GM12878 (cell line): ENCODE data around the gene TCF7L2. TPM values are rescaled to one million over a fixed set of nuclear protein-coding genes. Genes with fewer than 3 reads are reported as not detected.

ENCODE experiments used
- ATAC-seq: fragments of 200-7000 bp; cut with Tn5 transposase; 3 replicates; pipeline ENCODE4 v1.9.1; 2020; ENCODE audit warnings: mild to moderate bottlenecking, moderate library complexity
- BruUV-seq: library from RNA; stranded (reverse); fragments of 400-500 nt; replicated peaks from 2 replicates; lab custom pipeline; 2021; lab: Mats Ljungman, UMichigan
- CTCF ChIA-PET: fragments of 300-600 bp; sonication (Branson Sonifier 250); formaldehyde crosslinking; extraction: SDS; loops from one replicate; lab custom pipeline; 2021; ENCODE audit warnings: inconsistent platforms; lab: Yijun Ruan, JAX
- POLR2A ChIA-PET: fragments of 350-600 bp; formaldehyde crosslinking; extraction: SDS; loops from one replicate; lab custom pipeline; 2021; ENCODE audit warnings: inconsistent platforms; lab: Charles Lee
- RAD21 ChIA-PET: fragments of 300-600 bp; sonication (Branson Sonifier 250); formaldehyde crosslinking; loops from one replicate; lab custom pipeline; 2023; ENCODE audit warnings: antibody characterized with exemption; ENCODE audit not compliant: unreplicated experiment; lab: Charles Lee
- SMC1A ChIA-PET: fragments of 300-600 bp; sonication (Branson Sonifier 250); formaldehyde crosslinking; loops from one replicate; lab custom pipeline; 2023; ENCODE audit not compliant: unreplicated experiment, uncharacterized antibody; lab: Charles Lee
- DNase-seq: peaks from one replicate; pipeline ENCODE4 v3.0.0-alpha.2; 2011; ENCODE audit warnings: low read depth, low spot score
- FAIRE-seq: peaks from 3 replicates; lab custom pipeline; 2011; peaks lifted over from hg19 to GRCh38; lab: Jason Lieb, UNC
- H2AFZ ChIP-seq: 2 replicates; pipeline ENCODE4 v1.6.0; 2011; ENCODE audit warnings: low read depth, low read length, control low read depth; ENCODE audit not compliant: control insufficient read depth
- H3K27ac ChIP-seq: 2 replicates; pipeline ENCODE4 v1.5.1; 2011; ENCODE audit warnings: control low read depth; ENCODE audit not compliant: control insufficient read depth, insufficient read depth
- H3K27me3 ChIP-seq, 2 experiments: replicated peaks in 1 of 2; 2 replicates each; pipeline versions ENCODE4 v1.6.0 to v1.6.1; 2011; ENCODE audit warnings: low read length in 1 of 2; ENCODE audit not compliant: control insufficient read depth in 2 of 2, insufficient read depth in 2 of 2
- H3K36me3 ChIP-seq, 2 experiments: 2 replicates each; pipeline ENCODE4 v1.5.1; 2011; ENCODE audit warnings: low read length in 1 of 2; ENCODE audit not compliant: control insufficient read depth in 2 of 2, insufficient read depth in 2 of 2
- H3K4me1 ChIP-seq: 2 replicates; pipeline ENCODE4 v1.6.1; 2011; ENCODE audit warnings: mild to moderate bottlenecking, low read length, moderate library complexity, mixed read lengths; ENCODE audit not compliant: control insufficient read depth, insufficient read depth
- H3K4me2 ChIP-seq: 2 replicates; pipeline ENCODE4 v1.6.0; 2011; ENCODE audit warnings: control low read depth; ENCODE audit not compliant: control insufficient read depth, insufficient read depth
- H3K4me3 ChIP-seq: fragments of 200-600 bp; sonication (generic); 2 replicates; pipeline ENCODE4 v1.5.1; 2016
- H3K79me2 ChIP-seq: 2 replicates; pipeline ENCODE4 v1.6.0; 2011; ENCODE audit warnings: low read length; ENCODE audit not compliant: control insufficient read depth, insufficient read depth
- H3K9ac ChIP-seq: 2 replicates; pipeline ENCODE4 v1.8.0; 2011; ENCODE audit warnings: low read length, control low read depth, mixed read lengths; ENCODE audit not compliant: control insufficient read depth, insufficient read depth
- H3K9me3 ChIP-seq: replicated peaks from 3 replicates; pipeline ENCODE4 v1.5.1; 2011; ENCODE audit warnings: mild to moderate bottlenecking, low read length; ENCODE audit not compliant: control insufficient read depth, insufficient read depth
- H4K20me1 ChIP-seq: 2 replicates; pipeline ENCODE4 v1.6.0; 2011; ENCODE audit not compliant: control insufficient read depth, insufficient read depth
- NFIC ChIP-seq: IDR thresholded peaks from 2 replicates; pipeline ENCODE4 v1.6.1; 2012; ENCODE audit warnings: low read depth, mild to moderate bottlenecking, inconsistent platforms, low read length, moderate library complexity
- SUPT20H ChIP-seq: IDR thresholded peaks from 2 replicates; pipeline ENCODE4 v1.6.1; 2011; ENCODE audit warnings: low read depth, mild to moderate bottlenecking, low read length, moderate library complexity, borderline replicate concordance; ENCODE audit not compliant: control insufficient read depth
- WGBS: methylation state at CpG from one replicate; pipeline ENCODE4 v1.1.6; 2016; ENCODE audit warnings: low lambda C conversion rate; ENCODE audit not compliant: insufficient replicate concordance, insufficient coverage; ENCODE audit errors: missing lambda C conversion rate; 5-methylcytosine and 5-hydroxymethylcytosine counted together
- in situ Hi-C: fragments of 300-500 bp; cut with MboI; formaldehyde crosslinking; loops from 9 replicates; pipeline ENCODE4 v1.14.3; 2018; ENCODE audit warnings: mixed read lengths
- intact Hi-C: fragments of 100-400 bp; cut with micrococcal nuclease; formaldehyde crosslinking; loops from one replicate; pipeline ENCODE4 v1.14.2; 2022; ENCODE audit not compliant: unreplicated experiment
- polyA plus RNA-seq, 11 experiments: library from polyadenylated mRNA; depleted of rRNA in 4 of 11; unstranded in 6 of 11; stranded (reverse) in 5 of 11; fragments of >200 nt; fragmentation: Nextera tagmentation in 4 of 11; fragmentation: Illumina TruSeq in 1 of 11; extraction: Ambion mirVana in 4 of 11; extraction: Trizol in 1 of 11; gene quantifications; 1 replicate in 1 of 11; 2 replicates in 10 of 11; pipeline versions ENCODE4 v1.2.1 to v1.2.3, GENCODE V29; 2011 to 2016; ENCODE audit warnings: inconsistent platforms in 2 of 11, missing spikeins in 2 of 11, low read depth in 1 of 11
- total RNA-seq, 4 experiments: library from RNA; depleted of rRNA in 3 of 4; stranded (reverse); fragments of >200 nt in 3 of 4; fragmentation: Illumina TruSeq in 1 of 4; extraction: Trizol in 1 of 4; gene quantifications; 2 replicates each; pipeline versions ENCODE4 v1.2.1 to v1.2.3, GENCODE V29; 2013 to 2021
- TF ChIP-seq, protein P1 (sequence below): fragments of 450-650 bp; conservative IDR thresholded peaks from 2 replicates; pipeline ENCODE4 v1.6.1; 2017; ENCODE audit warnings: mild to moderate bottlenecking, moderate library complexity
- TF ChIP-seq, protein P2 (sequence below): IDR thresholded peaks from 2 replicates; pipeline ENCODE4 v1.6.1; 2011; ENCODE audit warnings: borderline replicate concordance, low read depth, mild to moderate bottlenecking, moderate library complexity, low read length; ENCODE audit not compliant: insufficient read depth, poor library complexity, severe bottlenecking

The TCF7L2 gene
- total and polyA plus RNA-seq, 10 of the 15 experiments (the other 5 are each of a cell fraction or from before 2014, with no cell fraction given), result 0.02 to 1.1 (median 0.35) TPM; not detected in 4

DNA sequence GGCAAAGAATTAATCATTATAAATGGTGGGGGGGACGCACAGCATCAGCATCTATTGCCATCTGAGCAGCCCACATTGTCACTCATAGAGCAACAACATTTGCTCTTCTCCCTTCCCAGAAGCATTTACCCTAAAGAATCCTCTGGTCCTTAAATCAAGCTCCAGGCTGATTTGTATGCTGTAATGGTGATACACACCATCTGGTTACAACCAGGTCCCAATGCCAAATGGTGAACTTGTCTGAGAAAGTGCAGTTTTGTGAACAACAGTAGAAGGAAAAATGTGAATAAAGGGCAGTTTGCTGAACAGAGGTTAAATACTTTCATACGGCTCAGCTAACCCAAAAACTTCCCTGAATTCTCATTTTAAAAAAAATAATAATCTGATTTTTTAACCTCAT, 38.8 kb upstream of the TCF7L2 start (continued):
- TF ChIP-seq, protein P1, sequence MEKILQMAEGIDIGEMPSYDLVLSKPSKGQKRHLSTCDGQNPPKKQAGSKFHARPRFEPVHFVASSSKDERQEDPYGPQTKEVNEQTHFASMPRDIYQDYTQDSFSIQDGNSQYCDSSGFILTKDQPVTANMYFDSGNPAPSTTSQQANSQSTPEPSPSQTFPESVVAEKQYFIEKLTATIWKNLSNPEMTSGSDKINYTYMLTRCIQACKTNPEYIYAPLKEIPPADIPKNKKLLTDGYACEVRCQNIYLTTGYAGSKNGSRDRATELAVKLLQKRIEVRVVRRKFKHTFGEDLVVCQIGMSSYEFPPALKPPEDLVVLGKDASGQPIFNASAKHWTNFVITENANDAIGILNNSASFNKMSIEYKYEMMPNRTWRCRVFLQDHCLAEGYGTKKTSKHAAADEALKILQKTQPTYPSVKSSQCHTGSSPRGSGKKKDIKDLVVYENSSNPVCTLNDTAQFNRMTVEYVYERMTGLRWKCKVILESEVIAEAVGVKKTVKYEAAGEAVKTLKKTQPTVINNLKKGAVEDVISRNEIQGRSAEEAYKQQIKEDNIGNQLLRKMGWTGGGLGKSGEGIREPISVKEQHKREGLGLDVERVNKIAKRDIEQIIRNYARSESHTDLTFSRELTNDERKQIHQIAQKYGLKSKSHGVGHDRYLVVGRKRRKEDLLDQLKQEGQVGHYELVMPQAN, result no peak

DNA sequence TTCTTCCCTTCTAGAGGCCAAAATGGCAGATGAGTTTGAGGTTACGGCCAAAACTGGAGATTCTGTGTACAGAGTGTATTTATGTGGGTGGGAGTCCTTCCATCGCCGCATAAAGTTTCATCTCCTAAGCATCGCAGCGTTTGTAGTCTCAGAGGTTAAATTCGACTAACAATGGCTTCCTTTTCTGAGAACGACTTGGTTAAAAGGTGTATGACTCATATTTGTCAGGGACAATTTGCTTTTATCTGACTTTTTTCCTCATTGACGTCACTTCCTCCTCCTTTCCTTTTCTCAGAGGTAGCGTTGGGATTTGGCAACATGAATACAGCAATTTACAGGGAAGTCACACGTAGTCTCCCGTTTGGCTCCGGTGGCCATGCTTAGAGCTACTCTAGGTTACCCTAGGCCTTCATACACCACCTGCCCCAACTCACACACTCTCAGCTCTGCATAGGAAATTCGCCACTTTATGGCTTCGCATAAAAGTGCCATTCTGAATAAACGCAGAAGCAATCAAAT, 37.6 kb upstream of the TCF7L2 start:
- ATAC-seq (no peak), DNase-seq (no peak), FAIRE-seq (no peak)
- H3K4me2 ChIP-seq, result no peak overlapping the region
- intact Hi-C loops (no loop called here), in situ Hi-C loops (no loop called here)
- H3K4me3 ChIP-seq, result no peak overlapping the region
- no peaks in the 10 kb centered on the region for H3K9me3 ChIP-seq
- H2AFZ ChIP-seq, result no peak overlapping the region
- BruUV-seq, result no TSS peak
- H3K79me2 ChIP-seq, result no peaks in the 10 kb centered on the region
- POLR2A ChIA-PET, result no interaction called here
- H3K27me3 ChIP-seq, result no peaks in the 10 kb centered on the region; a peak in 1 of 4 replicates
- CTCF ChIA-PET, result no interaction called here
- H3K36me3 ChIP-seq, result no peaks in the 10 kb centered on the region
- no peaks in the 10 kb centered on the region for H3K4me1 ChIP-seq
- H3K27ac ChIP-seq, result no peak overlapping the region
- SMC1A ChIA-PET, result no interaction called here
- RAD21 ChIA-PET, result no interaction called here
- no peaks in the 10 kb centered on the region for H4K20me1 ChIP-seq
- H3K9ac ChIP-seq, result no peak overlapping the region
- TF ChIP-seq, protein P2, sequence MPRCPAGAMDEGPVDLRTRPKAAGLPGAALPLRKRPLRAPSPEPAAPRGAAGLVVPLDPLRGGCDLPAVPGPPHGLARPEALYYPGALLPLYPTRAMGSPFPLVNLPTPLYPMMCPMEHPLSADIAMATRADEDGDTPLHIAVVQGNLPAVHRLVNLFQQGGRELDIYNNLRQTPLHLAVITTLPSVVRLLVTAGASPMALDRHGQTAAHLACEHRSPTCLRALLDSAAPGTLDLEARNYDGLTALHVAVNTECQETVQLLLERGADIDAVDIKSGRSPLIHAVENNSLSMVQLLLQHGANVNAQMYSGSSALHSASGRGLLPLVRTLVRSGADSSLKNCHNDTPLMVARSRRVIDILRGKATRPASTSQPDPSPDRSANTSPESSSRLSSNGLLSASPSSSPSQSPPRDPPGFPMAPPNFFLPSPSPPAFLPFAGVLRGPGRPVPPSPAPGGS, result no peak
- TF ChIP-seq SUPT20H (no peak), NFIC (no peak)
- WGBS, result 68% methylated on average over 15 of the region's 15 CpGs
